ENCODE results near the gene CR1L.
A peak's percentile ranks its signal among the peaks of the same experiment; 100 is the strongest.
"Not testable (repeated sequence)": the region's sequence is repeated elsewhere in the genome, so short reads cannot be mapped to it uniquely, and the experiment has no call there.

The CR1L gene

DNA sequence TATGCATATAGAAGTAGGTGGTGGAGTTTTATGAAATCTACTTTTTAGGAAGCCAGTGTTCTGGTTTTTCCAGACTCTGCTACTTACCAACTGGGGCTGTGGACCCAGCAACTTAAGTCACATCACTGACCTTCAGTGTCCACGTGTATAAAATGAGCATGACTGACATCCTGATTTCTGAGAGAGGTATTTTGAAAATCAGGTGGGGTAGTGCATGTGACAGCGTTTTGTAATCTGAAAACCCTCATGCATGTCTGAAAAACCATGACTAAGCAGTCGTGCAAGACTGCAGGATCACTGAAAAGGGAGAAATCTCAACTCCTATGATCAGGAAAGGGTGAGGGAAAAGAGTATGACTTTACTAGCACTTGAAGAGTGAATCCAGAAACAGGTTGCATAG, 26.1 kb downstream of the CR1L start:
- in situ Hi-C loops (cut with HindIII; ENCODE audit: low pct_unique_long_range_greater_than_20kb, low sequenced_read_pairs): no loop called here
- TF ChIP-seq JUND (IDR thresholded peaks at IDR 0.05; ENCODE audit: low read depth): no peak
- DNase-seq (ENCODE audit: low read depth in 1 of 2, low spot score in 1 of 2): no peak

DNA sequence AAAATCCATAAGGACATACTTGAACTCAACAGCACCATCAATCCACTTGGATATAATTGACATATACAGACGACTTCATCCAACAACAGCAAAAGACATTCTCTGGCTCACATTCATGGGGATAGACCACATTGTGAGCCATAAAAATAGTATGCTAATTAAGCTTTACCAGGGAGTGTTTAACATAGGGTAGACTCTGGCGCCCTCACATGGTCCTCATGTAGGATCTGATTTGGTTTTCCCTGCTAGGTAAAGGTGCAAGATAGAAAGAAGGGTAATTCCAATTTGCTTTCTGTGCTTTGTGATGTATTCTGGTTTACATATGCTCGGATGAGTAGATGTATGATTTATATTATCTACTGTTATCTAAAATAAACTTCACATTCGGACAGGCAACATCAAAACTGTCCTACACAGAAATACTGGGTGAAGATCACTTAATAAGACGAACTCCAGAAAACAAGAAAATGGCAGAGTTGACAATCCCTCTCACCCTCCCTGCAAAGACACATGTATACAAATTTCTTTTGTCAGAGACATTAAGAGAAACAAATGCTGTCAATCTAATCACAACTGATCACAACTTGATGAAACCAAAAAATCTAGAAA, 27.7 kb downstream of the CR1L start:
- in situ Hi-C loops (cut with HindIII; ENCODE audit: low pct_unique_long_range_greater_than_20kb, low sequenced_read_pairs): no loop called here
- peak; percentile 64 to 85 for DNase-seq (ENCODE audit: low read depth in 1 of 2, low spot score in 1 of 2)

DNA sequence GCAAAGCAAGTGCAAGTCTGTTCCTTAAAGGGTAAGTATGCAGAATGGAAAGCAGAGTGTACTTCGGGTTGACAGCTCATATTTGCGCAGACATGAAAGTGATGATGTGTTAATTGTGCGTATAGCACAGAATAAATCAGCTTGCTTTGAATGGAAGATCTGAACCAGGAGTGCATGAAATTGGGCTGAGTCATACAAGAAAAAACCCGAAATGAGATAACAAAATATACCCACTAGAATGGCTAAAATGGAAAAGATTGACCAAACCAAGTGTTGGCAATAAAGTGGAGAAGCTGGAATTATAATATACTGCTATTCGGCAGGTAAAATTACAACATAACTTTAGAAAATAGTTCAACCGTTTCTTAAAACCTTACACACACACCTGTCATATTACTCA, 28.5 kb downstream of the CR1L start:
- TF ChIP-seq JUND (IDR thresholded peaks at IDR 0.05; ENCODE audit: low read depth): no peak
- in situ Hi-C loops (cut with HindIII; ENCODE audit: low pct_unique_long_range_greater_than_20kb, low sequenced_read_pairs): no loop called here
- DNase-seq (ENCODE audit: low read depth in 1 of 2, low spot score in 1 of 2): no peak

More for the DNA sequence above, 27.7 kb downstream of the CR1L start:
- TF ChIP-seq JUND (IDR thresholded peaks at IDR 0.05; ENCODE audit: low read depth): no peak

DNA sequence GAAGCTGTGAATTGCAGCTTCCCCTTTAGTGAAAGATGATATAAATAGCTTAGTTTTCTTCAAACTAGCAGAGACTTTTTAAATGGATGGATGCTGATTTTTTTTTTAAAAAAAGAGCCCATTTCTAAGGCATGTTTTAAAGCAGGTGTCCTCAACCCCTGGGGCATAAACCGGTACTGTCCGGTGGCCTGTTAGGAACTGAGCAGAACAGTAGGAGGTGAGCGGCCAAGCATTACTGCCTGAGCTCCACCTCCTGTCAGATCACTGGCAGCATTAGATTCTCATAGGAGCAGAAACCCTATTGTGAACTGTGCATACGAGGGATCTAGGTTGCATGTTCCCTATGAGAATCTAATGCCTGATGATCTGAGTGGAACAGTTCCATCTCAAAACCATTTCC, 31.2 kb downstream of the CR1L start:
- in situ Hi-C loops (cut with HindIII; ENCODE audit: low pct_unique_long_range_greater_than_20kb, low sequenced_read_pairs): no loop called here
- TF ChIP-seq JUND (IDR thresholded peaks at IDR 0.05; ENCODE audit: low read depth): no peak
- DNase-seq (ENCODE audit: low read depth in 1 of 2, low spot score in 1 of 2): no peak

DNA sequence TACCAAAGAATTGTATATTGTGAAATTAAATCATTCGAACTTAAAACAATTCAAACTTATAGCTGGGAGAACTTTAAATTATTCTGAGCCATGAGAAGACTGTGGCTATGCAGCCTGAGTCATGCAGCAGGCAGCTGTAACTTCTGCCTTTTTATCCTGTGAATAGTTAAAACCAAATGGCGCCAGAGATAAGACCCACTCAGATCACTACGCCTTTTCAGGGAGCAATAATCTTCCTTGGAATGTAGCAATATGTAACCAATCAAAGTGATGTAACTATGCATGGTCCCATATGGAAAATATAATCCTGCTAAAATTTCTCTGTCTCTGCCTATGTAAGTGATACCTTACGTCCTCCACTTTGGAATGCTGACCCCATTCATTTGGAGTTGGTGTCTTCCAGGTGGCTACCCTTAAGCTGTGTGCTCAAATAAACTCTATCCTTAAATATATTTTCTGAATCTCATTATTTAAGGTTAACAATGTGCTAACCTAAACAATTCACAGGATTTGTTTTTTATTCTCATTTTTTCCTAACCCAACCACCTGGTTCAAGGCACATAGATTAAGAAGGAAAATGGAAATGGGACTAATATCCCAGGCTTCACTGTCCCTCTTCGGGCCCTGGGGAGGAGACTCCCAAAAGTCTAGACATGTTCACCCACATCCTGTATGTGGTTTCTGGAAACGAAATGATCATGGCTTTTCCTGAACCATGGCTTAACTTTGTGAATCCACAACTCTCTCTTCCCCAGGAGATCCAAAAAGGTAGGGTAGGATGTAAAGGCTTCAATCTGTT, 35.9 kb downstream of the CR1L start:
- DNase-seq (ENCODE audit: low read depth in 1 of 2, low spot score in 1 of 2); in situ Hi-C loops (cut with HindIII; ENCODE audit: low pct_unique_long_range_greater_than_20kb, low sequenced_read_pairs): not testable (repeated sequence)

DNA sequence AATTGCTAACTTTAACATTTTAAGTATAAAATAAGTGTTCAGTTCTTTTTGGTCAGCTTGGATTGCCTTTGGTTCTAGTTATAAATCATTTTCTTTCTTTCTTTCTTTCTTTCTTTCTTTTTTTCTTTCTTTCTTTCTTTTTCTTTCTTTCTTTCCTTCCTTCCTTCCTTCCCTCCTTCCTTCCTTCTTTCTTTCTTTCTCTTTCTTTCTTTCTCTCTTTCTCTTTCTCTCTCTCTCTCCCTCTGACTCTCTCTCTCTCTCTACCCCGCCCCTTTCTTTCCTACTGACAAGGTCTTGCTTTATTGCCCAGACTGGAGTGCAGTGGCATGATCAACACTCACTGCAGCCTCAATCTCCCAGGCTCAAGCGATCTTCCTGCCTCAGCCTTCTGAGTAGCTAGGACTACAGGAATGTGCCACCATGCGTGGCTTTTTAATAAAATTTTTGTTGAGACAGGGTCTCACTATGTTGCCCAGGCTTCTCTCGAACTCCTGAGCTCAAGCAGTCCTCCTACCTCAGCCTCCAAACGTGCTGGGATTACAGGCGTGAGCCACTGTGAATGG, 38.0 kb downstream of the CR1L start:
- DNase-seq (ENCODE audit: low read depth in 1 of 2, low spot score in 1 of 2); in situ Hi-C loops (cut with HindIII; ENCODE audit: low pct_unique_long_range_greater_than_20kb, low sequenced_read_pairs): not testable (repeated sequence)

DNA sequence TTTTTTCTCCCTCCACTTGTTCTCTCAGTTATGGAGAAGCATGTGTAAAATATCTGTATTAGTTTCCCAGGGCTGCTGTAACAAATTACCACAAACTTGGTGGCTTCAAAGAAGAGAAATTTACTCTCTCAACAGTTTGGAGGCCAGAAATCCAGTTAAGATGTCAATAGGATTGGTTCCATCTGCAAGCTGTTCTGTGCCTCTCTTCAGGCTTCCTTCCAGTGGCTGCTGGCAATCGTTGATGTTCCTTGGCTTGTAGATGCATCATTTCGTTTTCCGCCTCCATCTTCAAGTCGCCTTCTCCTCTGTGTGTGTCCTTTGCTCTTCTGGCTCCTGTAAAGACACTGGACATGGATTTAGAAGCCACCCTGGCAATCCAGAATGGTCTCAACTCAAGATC, 45.6 kb downstream of the CR1L start:
- DNase-seq (ENCODE audit: low read depth in 1 of 2, low spot score in 1 of 2); in situ Hi-C loops (cut with HindIII; ENCODE audit: low pct_unique_long_range_greater_than_20kb, low sequenced_read_pairs): not testable (repeated sequence)

DNA sequence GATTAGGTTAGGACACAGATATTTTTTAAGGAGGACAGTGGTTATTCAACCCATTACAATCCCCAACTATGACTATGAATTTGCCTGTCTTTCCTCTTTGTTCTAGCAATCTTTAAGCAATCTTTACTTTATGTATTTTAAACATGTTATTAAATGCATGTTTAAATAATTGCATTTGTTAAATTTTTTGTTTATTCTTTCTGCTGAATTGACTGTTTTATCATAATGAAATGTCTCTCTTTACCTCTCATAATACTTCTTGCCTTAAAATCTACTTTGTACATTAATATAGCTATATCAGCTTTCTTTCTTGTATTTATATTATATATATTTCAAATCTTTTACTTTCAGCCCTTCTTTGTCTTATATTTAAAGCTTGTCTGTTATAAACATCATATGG, 46.1 kb downstream of the CR1L start:
- in situ Hi-C loops (cut with HindIII; ENCODE audit: low pct_unique_long_range_greater_than_20kb, low sequenced_read_pairs): no loop called here
- no peak for TF ChIP-seq JUND (IDR thresholded peaks at IDR 0.05; ENCODE audit: low read depth)
- DNase-seq (ENCODE audit: low read depth in 1 of 2, low spot score in 1 of 2): no peak

DNA sequence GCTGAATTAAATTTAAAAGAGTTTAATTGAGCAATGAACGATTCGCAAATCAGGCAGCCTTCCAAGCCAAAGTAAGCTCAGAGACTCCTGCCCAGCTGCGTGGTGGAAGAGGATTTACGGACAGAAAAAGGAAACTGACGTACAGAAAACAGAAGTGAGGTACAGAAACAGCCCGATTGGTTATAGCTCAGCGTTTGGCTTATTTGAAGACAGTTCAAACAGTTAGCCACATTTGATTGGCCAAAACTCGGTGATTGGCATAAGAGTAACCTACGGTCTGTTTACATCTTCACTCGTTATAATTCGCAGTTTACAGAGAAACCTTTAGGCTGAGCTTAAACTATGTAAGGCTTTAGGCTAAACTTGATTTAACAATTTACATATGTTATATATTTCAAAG, 46.9 kb downstream of the CR1L start:
- in situ Hi-C loops (cut with HindIII; ENCODE audit: low pct_unique_long_range_greater_than_20kb, low sequenced_read_pairs): no loop called here
- no peak for TF ChIP-seq JUND (IDR thresholded peaks at IDR 0.05; ENCODE audit: low read depth)
- DNase-seq (ENCODE audit: low read depth in 1 of 2, low spot score in 1 of 2): peak; percentile 26 to 91

DNA sequence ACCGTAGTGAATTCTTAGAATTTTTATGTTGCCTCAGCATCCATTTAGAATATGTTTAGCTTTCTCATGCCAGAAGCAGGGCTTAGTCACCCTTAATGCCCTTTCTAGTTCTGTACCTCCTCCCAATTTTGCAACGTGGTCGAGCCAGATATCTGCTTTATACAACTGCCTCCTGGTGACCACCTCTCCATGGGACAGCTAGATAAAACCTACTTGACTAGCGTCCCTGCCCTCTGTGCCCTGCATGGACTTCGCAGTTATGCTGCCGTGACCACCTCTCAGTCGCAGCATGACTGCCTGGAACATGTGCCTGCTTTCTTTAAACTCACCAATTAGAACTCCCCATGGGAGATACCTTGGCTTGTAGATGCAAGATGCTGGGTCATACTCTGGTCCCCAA, 47.4 kb downstream of the CR1L start:
- in situ Hi-C loops (cut with HindIII; ENCODE audit: low pct_unique_long_range_greater_than_20kb, low sequenced_read_pairs); DNase-seq (ENCODE audit: low read depth in 1 of 2, low spot score in 1 of 2): not testable (repeated sequence)

DNA sequence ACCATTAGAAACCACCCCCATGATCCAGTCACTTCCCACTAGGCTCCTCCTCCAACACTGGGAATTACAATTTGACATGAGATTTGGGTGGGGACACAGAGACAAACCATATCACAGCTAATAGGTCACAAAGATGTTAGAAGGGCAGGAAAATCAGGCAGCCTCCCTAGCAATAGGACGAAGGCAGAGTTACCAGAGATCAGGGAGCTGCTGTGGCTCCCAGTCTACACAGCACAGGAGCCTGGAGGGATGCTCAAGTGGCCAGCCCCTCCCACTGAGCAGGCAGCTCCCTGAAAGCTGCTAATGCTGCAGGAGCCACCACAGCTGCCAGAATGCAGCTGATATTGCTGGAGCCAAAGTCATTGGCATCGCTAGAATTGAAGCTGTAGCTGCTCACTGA, 51.0 kb downstream of the CR1L start:
- no peak for TF ChIP-seq JUND (IDR thresholded peaks at IDR 0.05; ENCODE audit: low read depth)
- in situ Hi-C loops (cut with HindIII; ENCODE audit: low pct_unique_long_range_greater_than_20kb, low sequenced_read_pairs): no loop called here
- no peak for DNase-seq (ENCODE audit: low read depth in 1 of 2, low spot score in 1 of 2)

DNA sequence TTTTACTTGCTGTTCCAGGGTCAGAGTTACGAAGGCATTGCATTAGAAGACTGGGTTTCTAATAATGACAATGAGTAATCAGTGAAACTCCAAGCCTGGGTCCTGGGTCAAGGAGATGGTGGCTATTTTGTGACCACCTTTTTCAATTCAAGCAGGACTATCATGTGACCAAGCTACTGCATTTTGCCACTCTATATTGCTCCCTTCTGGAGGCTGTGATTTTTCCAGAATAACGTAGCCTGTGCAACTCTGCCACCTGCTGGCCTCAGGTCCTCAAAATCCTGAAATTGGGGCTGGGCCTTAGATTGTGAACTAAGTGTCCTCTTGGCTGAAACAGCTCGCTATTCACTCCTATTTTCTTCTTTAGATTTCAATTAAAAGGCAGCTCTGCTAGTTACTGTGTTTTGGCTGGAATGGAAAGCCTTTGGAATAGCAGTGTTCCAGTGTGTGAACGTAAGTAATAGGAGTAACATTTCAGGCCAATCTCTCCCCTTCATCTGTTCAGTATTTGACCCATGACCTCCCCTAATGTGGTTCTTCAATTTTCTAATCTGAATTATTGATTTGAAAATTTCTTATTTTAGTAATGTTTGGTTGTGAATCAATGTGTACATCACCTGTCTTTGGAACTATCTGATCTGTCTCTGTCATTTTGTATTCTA, 54.0 kb downstream of the CR1L start:
- in situ Hi-C loops (cut with HindIII; ENCODE audit: low pct_unique_long_range_greater_than_20kb, low sequenced_read_pairs): no loop called here
- TF ChIP-seq JUND (IDR thresholded peaks at IDR 0.05; ENCODE audit: low read depth): no peak
- peak; percentile 7 to 88 for DNase-seq (ENCODE audit: low read depth in 1 of 2, low spot score in 1 of 2)

DNA sequence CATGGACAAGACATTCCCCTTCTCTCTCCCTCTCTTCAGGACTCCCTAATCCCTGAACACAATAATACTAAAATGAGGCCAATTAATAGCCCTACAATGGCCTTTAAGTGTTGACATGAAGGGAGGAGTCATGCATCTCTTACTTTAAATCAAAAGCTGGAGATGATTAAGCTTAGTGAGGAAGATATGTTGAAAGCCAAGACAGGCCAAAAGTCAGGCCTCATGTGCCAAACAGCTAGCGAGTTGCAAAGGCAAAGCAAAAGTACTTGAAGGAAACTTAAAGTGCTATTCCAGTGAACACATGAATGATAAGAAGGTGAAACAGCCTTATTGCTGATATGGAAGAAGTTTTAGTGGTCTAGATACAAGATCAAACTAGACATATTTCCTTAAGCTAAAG, 57.4 kb downstream of the CR1L start:
- no peak for TF ChIP-seq JUND (IDR thresholded peaks at IDR 0.05; ENCODE audit: low read depth)
- DNase-seq (ENCODE audit: low read depth in 1 of 2, low spot score in 1 of 2): no peak
- in situ Hi-C loops (cut with HindIII; ENCODE audit: low pct_unique_long_range_greater_than_20kb, low sequenced_read_pairs): no loop called here
